HG03565 (cell line): ENCODE measurements around the gene JAZF1.
A peak's percentile ranks its signal among the peaks of the same experiment; 100 is the strongest.

Source experiments
- ATAC-seq: cut with Tn5 transposase; IDR thresholded peaks from one replicate; pipeline ENCODE4 v1.9.1; 2021; ENCODE audit warnings: mild to moderate bottlenecking, moderate library complexity; ENCODE audit not compliant: unreplicated experiment

The JAZF1 gene

GRCh38 chr7:28192786-28193585 lies 12.4 kb upstream of the JAZF1 start:
- no peak for ATAC-seq

DNA sequence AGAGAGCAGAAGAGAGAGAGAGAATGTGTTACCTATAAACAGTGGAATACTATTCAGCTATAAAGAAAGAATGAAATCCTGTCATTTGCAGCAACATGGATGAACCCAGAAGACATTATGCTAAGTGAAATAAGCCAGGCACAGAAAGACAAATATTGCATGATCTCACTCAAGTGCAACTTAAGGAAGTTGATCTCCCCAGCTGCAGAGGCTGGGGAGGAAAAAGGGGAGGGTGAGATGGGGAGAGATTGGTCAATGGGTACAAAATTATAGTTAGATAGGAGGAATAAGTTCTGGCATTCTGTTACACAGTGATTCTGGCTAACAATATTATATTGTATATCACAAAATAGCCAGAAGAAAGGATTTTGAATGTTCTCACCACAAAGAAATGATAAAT lies 11.2 kb upstream of the JAZF1 start:
- no peak for ATAC-seq

DNA sequence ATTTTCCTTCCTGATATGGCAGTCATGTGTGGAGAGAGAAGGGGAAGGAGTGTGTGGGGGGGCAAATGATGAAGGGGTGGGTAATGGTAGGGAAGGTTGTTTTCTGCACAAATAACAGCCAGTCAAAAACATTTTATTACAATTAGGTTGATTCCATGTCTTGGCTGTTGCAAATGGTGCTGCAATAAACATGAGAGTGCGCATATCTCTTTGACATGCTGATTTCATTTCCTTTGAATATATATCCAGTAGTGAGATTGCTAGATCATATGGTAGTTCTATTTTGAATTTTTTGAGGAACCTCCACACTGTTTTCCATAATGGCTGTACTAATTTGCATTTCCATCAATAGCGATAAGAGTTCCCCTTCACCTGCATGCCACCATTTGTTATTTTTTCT lies 10.6 kb upstream of the JAZF1 start:
- no peak for ATAC-seq

DNA sequence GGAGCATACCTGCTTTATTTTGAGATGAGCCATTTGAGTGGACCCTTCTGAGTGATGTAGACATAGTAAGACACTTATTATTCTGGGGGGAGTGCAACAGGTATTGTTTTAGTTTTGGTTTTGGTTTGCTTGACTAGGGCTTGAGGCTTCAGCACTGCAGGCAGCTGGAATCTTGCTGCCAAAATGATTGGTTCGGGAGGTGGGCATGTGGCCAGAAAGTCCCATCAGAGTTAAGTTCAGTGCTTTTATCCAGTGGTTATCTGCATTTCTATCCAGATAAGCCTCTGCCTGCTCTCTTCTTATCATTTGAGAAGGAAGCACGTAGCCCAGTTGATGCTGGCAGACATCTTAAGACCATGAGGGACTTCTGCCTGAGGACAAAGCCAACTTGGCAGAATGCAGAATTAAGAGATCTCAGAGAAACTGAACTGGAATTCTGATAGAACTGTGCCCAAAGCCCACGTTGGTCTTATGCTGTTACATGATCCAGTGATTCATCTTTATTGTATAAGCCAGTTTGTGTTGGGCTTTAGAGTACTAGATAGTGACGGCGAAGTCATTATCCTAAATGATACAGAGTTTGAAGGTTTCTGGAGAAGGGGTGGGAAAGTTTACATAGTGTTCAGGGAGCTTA lies 9.6 kb upstream of the JAZF1 start:
- no peak for ATAC-seq

DNA sequence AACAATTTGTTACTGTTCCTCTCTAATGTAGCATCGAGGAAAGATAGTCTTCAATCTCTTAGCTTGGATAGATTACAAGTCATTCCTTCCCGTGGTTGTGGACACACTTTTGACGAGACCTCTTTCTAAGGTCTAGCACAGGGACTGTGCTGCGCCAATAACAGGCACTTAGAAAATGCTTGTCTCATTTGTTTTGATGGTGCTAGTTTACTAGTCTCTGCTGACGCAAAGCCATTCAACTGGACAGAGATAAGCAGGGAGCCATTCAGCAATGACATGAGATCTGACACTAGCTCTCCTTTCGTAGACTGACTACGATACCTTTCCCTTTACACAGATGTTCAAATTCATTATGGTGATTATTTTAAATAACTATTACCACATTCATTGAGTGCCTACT lies 6.4 kb upstream of the JAZF1 start:
- no peak for ATAC-seq

- ATAC-seq: no peak
Measured at GRCh38 chr7:28183627-28184026, 3.0 kb upstream of the JAZF1 start.

- ATAC-seq: no peak
Measured at GRCh38 chr7:28182071-28182471, 1.5 kb upstream of the JAZF1 start.

- no peak for ATAC-seq
Measured at GRCh38 chr7:28181416-28181815, 821 bp upstream of the JAZF1 start.

- no peak for ATAC-seq
Measured at GRCh38 chr7:28180031-28180363, 598 bp downstream of the JAZF1 start.

GRCh38 chr7:28179120-28180030 lies 1.2 kb downstream of the JAZF1 start:
- ATAC-seq: peak; percentile 60

GRCh38 chr7:28178599-28178998 lies 2.0 kb downstream of the JAZF1 start:
- no peak for ATAC-seq

- ATAC-seq: no peak
Measured at GRCh38 chr7:28177836-28178235, 2.8 kb downstream of the JAZF1 start.

GRCh38 chr7:28176645-28177044 lies 4.0 kb downstream of the JAZF1 start:
- ATAC-seq: no peak

GRCh38 chr7:28176174-28176573 lies 4.4 kb downstream of the JAZF1 start:
- no peak for ATAC-seq

DNA sequence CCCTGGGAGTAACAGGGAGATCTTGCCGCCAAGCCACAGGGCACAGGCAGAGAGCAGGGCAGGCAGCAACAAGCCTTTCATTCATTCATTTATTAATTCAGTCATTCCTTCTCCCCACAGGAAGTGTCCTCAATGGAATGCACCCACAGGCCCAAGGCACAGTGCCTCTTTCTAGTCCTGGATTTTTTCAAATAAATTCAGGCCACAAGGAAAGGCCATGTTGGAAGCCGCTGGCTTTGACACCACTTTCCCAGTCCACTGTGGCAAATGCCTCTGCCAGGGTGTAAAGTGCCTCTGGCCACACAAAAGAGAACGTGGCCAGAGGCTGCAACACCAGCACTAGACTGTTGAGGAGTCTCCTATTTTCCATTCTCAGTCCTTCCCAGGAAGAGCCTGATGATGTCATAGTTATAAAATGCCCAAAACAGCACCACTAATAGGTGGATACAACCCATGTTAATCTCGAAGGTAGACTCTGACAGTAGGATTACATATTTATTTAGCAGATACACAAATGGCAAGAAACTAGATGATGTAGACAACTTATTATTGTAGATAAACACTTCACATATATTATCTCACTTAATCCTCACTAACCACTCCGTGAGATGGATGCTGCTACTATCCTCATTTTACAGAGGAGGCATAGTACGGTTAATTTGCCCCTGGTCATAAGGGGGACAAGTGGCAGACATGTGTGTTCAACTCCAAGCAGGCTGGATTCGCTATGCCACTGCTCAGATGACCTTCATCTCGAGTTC lies 5.5 kb downstream of the JAZF1 start:
- ATAC-seq: no peak

GRCh38 chr7:28174442-28174841 lies 6.2 kb downstream of the JAZF1 start:
- ATAC-seq: no peak

DNA sequence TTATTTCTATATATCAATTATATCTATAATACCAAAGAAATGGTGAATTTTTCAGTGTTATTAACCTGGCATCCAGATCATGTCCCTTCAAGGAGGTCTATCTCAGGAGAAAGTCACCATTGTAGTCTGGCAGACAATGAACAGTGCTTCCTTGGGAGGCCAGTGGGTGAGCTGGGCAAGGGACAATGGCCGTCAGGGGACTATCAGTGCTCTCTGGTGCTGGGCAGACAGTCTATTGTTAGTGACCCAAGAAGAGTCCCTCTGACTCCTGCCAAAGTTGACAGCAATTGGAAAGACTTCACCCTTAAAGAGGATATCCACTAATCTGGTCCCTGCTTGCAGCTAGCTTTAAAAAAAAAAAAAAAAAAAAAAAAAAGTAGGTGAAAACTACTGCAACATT lies 7.1 kb downstream of the JAZF1 start:
- ATAC-seq: no peak

DNA sequence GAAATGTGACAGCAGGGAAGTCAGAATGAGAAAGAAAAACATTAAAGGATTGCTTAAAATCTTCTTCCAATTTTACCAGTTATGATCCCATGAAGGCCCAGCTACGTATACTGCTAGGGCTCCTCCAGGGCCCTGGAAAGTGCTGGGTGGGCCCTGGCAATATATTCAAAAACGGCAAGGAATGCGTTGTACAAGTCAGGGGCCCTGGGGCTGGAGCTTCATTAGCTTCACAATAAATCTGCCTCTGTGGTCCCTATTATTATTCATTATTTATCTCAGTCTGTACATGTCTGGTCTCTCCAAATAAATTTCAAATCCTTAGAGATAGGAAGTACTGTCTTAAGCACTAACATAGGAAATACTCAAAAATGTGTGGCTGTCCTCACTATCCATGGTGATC lies 7.6 kb downstream of the JAZF1 start:
- no peak for ATAC-seq

DNA sequence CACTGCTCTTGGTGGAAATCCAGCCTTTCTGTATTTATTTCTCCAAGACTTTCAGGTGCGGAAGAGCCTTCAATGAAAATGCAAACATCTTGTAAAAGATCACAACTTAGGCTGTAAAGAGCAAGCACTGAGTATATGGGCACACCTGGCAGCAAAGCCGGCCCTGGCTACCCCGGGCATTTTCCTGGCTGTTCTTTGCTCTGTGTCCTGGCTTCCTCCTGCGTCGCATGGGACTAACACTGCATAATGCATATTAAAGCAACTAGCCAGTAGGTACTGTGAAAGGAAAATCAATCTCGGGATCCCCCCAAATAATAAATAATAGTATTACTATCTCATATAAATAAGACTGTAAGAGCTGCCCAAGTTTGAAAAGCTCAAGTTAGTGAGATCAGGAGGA lies 9.9 kb downstream of the JAZF1 start:
- ATAC-seq: no peak

DNA sequence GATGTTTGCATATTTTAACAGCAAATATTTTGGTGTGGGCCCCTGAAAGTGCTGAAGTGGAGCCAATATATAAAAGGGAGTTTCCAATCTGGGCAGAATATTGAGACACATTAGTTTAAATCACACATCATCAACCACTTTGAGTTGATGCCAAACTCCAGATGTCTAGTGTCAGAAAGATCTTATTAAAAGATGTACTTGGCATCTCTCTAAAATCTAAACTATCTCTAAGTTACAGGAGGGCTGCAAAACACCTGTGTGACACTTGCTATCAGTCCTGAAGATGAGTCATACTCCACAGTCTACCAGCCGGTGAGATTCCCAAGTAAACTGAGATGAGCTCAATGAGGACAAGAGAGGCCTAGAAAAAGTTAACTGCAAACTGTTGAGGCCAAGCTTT lies 11.4 kb downstream of the JAZF1 start:
- no peak for ATAC-seq
